Hepatocyte (in vitro differentiated cells): ENCODE measurements around the gene TPTE2.

Experiments used
- EZH2phosphoT487 ChIP-seq: fragments of 200-600 bp; sonication (generic); IDR thresholded peaks from one replicate; pipeline ENCODE4 v1.6.1; 2018; ENCODE audit warnings: antibody characterized with exemption, mild to moderate bottlenecking, low read depth, moderate library complexity; ENCODE audit not compliant: unreplicated experiment, severe bottlenecking
- TF ChIP-seq, protein P1 (sequence below): fragments of 200-600 bp; sonication (generic); IDR thresholded peaks from 2 replicates; pipeline ENCODE4 v1.5.1; 2016; ENCODE audit warnings: antibody characterized with exemption, mild to moderate bottlenecking; ENCODE audit not compliant: poor library complexity

DNA sequence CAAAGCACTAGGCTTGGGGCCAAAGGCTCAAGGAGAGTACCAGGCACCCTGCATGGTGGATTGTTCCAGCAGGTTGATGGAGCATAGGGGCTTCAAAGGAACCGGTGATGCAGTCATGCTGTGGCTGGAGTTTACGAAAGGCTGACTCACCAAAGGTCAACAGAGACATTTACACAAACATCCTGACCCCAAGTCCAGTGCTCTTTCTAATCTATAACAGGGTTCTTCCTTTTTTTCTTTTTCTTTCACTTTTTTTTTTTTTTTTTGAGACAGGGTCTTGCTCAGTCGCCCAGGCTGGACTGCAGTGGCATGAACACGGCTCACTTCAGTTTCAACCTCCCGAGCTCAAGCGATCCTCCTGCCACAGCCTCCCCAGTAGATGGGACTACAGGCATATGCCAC is 35.6 kb upstream of the TPTE2 start:
- TF ChIP-seq, protein P1, sequence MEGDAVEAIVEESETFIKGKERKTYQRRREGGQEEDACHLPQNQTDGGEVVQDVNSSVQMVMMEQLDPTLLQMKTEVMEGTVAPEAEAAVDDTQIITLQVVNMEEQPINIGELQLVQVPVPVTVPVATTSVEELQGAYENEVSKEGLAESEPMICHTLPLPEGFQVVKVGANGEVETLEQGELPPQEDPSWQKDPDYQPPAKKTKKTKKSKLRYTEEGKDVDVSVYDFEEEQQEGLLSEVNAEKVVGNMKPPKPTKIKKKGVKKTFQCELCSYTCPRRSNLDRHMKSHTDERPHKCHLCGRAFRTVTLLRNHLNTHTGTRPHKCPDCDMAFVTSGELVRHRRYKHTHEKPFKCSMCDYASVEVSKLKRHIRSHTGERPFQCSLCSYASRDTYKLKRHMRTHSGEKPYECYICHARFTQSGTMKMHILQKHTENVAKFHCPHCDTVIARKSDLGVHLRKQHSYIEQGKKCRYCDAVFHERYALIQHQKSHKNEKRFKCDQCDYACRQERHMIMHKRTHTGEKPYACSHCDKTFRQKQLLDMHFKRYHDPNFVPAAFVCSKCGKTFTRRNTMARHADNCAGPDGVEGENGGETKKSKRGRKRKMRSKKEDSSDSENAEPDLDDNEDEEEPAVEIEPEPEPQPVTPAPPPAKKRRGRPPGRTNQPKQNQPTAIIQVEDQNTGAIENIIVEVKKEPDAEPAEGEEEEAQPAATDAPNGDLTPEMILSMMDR, result no peak
- no peak for TF ChIP-seq EZH2phosphoT487
